ENCODE measurements around the gene TNF.

GRCh38 chr6:31627690-31628287, 52.4 kb downstream of the TNF start:
- TF ChIP-seq EZH2 (IDR thresholded peaks at IDR 0.05; ENCODE audit: low read length, missing control alignments) (no peak), CTCF (conservative IDR thresholded peaks at IDR 0.05 in 1 of 2, IDR thresholded peaks at IDR 0.05 in 1 of 2; ENCODE audit: low read depth in 1 of 2, low read length in 2 of 2) (no peak)

All from fibroblast of lung (primary cell).